Measurements from ENCODE around the gene IQGAP2. TPM values are rescaled to one million over a fixed set of nuclear protein-coding genes. Genes with fewer than 3 reads are reported as not detected.

The IQGAP2 gene
- total and polyA plus RNA-seq, 9 of the 15 experiments (the other 6 are each of a cell fraction or from before 2014, with no cell fraction given): 8.7 to 23.2 (median 17.4) TPM

DNA sequence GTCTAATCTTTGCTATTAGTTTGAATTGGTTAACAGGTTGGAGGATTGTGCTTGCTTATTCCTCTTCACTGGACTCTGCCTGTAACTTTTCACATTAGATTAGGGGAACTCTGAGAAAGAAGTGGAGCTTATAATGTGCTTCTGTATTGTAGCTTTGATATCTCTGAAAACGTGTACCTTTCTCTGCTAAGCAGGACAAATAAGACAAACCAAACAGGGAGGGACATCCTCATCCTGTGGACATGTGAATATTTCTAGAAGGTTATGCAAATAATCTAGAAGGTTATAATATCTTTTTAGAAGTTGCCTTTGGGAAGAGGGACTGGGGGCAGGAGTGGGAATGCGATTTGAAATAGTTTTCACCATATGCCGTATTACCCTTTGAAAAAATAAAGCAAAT, 11.7 kb downstream of the IQGAP2 start (continued):
- TF ChIP-seq, protein P1, sequence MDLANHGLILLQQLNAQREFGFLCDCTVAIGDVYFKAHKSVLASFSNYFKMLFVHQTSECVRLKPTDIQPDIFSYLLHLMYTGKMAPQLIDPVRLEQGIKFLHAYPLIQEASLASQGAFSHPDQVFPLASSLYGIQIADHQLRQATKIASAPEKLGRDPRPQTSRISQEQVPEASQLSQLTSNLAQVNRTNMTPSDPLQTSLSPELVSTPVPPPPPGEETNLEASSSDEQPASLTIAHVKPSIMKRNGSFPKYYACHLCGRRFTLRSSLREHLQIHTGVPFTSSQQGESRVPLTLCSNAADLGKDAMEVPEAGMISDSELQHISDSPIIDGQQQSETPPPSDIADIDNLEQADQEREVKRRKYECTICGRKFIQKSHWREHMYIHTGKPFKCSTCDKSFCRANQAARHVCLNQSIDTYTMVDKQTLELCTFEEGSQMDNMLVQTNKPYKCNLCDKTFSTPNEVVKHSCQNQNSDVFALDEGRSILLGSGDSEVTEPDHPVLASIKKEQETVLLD (IDR thresholded peaks at IDR 0.05): no peak
- TF ChIP-seq NR2C2 (CRISPR knock-in tag; IDR thresholded peaks at IDR 0.05) (no peak), NR2C2 (tag; IDR thresholded peaks at IDR 0.05) (no peak), ZNF696 (CRISPR knock-in tag; conservative IDR thresholded peaks at IDR 0.05) (no peak), U2AF1 (optimal IDR thresholded peaks at IDR 0.05; ENCODE audit: low read depth, low read length) (no peak), SIN3A (IDR thresholded peaks at IDR 0.05; ENCODE audit: borderline replicate concordance in 2 of 2, control insufficient read depth in 1 of 2, low read depth in 2 of 2, low read length in 2 of 2) (no peak), HDGF (IDR thresholded peaks at IDR 0.05) (no peak)
- TF ChIP-seq, protein P2, sequence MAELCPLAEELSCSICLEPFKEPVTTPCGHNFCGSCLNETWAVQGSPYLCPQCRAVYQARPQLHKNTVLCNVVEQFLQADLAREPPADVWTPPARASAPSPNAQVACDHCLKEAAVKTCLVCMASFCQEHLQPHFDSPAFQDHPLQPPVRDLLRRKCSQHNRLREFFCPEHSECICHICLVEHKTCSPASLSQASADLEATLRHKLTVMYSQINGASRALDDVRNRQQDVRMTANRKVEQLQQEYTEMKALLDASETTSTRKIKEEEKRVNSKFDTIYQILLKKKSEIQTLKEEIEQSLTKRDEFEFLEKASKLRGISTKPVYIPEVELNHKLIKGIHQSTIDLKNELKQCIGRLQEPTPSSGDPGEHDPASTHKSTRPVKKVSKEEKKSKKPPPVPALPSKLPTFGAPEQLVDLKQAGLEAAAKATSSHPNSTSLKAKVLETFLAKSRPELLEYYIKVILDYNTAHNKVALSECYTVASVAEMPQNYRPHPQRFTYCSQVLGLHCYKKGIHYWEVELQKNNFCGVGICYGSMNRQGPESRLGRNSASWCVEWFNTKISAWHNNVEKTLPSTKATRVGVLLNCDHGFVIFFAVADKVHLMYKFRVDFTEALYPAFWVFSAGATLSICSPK (IDR thresholded peaks at IDR 0.05; ENCODE audit: borderline replicate concordance): no peak
- TF ChIP-seq, protein P3, sequence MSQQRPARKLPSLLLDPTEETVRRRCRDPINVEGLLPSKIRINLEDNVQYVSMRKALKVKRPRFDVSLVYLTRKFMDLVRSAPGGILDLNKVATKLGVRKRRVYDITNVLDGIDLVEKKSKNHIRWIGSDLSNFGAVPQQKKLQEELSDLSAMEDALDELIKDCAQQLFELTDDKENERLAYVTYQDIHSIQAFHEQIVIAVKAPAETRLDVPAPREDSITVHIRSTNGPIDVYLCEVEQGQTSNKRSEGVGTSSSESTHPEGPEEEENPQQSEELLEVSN (IDR thresholded peaks at IDR 0.05; ENCODE audit: borderline replicate concordance in 1 of 2, extremely low read depth in 1 of 2, insufficient read depth in 1 of 2, insufficient read length in 1 of 2, low read depth in 1 of 2, low read length in 1 of 2, poor library complexity in 1 of 2, severe bottlenecking in 1 of 2): no peak
- TF ChIP-seq, protein P4, sequence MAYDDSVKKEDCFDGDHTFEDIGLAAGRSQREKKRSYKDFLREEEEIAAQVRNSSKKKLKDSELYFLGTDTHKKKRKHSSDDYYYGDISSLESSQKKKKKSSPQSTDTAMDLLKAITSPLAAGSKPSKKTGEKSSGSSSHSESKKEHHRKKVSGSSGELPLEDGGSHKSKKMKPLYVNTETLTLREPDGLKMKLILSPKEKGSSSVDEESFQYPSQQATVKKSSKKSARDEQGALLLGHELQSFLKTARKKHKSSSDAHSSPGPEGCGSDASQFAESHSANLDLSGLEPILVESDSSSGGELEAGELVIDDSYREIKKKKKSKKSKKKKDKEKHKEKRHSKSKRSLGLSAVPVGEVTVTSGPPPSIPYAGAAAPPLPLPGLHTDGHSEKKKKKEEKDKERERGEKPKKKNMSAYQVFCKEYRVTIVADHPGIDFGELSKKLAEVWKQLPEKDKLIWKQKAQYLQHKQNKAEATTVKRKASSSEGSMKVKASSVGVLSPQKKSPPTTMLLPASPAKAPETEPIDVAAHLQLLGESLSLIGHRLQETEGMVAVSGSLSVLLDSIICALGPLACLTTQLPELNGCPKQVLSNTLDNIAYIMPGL (CRISPR knock-in tag; IDR thresholded peaks at IDR 0.05): no peak
